Fibroblast of peridontal ligament (primary cell): ENCODE results near the gene RAD51B.

Source experiments
- DNase-seq: peaks from one replicate; pipeline ENCODE4 v3.0.0-alpha.2; 2010; ENCODE audit errors: extremely low read depth

Gene RAD51B

DNA sequence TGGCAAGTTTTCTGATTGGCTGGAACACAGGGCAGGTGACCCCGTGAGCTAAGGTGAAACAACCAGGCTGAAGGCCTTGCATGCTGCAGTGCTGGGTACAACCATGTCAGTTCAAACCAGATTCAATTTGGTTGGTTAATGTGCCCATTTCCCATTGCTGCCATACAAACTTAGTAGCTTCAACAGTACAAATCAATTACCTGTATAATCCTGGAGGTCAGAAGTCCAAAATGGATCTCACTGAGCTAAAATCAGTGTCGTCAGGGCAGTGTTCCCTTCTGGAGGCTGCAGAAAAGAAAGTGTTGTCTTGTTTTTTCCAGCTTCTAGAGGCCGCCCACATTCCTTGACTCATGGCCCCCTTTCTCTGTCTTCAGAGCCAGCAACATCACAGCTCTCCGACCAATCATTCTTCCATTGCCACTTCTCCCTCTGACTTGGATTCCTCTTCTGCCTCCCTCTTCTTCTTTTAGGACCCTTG, 751.6 kb downstream of the RAD51B start:
- no peak for DNase-seq

DNA sequence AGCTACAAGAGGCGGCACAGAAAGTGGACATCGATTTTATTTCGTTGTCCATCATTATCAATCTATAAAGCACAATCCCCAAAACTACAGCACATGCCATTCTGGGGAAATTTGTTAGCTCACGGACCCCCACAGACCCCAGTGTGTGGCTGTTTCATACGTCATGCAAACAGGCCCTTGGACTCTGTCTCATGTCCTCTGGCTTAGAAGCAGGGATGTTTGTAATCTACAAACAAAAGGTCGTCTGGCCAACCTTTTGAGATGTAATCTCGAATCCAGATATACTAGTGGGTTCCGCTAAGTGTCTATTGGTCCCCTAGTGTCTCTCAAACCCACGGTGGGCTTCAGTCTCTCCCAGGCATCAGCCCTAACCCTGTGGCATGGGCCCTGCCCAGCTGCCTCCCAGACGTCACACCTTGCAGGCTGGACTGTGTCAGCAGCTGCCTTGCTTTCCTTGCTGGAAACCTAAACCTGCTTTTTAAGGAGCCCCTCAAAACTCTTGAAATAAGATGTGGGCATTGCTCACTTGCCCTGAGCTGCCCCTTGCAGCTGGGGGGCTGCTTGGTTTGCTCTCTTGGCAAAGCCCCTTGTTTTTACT, 752.4 kb downstream of the RAD51B start:
- DNase-seq, result no peak

DNA sequence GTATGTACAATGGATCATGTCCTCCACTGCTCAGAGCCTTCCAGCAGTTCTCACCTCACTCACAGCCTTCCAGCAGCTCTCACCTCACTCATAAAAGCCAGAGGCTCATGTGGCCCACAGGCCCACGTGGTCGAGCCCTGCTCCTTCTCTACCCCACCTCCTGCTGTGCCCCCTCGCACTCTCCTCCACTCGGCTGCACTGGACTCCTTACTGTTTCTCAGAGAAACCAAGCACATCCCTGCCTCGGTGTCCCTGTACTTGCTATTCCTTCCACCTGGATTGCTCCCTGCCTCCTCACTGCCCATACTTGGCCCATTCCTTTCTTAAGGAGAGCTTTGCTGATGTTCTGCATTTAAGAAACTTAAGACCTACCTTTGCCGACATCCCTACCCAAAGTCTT, 753.5 kb downstream of the RAD51B start:
- no peak for DNase-seq

DNA sequence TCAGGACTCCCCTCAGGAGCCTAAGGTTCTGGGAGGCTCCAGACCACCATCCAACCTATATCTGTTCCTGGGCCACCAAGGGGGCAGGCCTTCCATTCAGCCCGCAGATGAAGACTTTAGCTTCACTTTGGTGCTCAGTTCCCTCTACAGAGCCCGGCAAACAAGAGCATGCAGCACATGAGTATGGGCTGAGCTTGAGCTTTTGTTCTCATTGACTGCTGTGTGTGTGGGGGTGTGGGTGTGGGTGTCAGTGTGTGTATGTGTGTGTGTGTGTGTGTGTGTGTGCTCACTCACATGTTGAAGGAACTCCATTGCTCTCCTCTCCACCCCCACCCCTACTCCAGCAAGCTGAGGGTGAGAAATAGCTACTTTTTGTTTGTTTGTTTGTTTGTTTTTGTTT, 754.1 kb downstream of the RAD51B start:
- no peak for DNase-seq

DNA sequence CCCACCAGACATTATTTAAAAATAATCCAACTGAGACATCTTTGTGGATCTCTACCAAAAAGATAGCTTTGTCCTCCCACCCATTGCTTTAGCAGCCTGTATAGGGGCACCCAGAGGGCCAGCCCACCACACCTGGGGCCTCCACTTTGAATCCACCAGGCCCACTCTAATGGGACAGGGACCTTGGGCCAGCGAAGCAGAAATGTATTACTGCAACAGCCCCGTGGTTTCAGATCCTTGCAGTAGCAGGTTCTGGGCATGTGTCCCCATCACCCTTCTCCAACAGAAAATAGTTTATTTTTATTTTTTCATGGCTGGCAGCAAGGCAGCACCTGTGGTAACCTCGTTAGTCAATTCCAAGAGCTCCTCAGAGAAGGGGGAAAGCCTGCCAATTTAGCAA, 754.9 kb downstream of the RAD51B start:
- no peak for DNase-seq

DNA sequence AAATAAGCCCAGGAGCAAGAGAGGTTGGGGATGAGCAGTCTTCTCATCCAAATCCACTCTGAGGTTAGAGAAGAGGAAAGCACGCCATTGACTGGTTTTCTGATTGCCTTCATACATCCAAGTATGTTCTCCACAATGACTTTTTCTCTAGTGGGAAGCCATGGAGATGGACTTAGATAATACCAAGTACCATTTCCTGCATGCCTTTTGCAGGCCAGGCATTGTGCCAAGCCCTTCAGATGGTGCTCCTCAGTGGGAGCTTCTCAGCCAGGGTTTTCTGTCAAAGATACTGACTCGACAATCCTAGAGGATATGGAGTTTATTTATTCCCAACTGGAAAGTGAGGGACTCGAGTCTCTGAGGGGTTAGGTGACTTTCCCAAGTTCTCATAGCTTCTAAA, 755.3 kb downstream of the RAD51B start:
- DNase-seq, result peak; percentile 64

DNA sequence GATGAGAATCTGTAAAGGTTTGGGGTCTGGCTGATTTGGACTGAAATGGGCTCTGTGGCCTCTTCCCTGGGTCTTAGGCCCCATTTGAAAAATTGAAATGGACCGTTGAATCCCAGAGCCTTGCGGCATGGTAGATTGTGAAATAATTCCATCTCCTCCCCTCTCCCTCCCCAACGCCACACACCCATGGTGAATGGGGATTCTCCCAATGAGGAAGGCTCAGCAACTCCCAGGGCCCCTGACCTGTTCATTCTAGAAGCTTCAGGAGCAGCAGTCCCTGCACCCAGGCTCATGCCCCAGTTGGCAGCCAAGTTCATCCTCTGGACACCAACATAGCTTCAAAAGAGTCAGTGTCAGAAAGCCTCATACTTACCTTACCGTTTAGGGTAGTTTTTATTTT, 755.8 kb downstream of the RAD51B start:
- DNase-seq, result no peak

DNA sequence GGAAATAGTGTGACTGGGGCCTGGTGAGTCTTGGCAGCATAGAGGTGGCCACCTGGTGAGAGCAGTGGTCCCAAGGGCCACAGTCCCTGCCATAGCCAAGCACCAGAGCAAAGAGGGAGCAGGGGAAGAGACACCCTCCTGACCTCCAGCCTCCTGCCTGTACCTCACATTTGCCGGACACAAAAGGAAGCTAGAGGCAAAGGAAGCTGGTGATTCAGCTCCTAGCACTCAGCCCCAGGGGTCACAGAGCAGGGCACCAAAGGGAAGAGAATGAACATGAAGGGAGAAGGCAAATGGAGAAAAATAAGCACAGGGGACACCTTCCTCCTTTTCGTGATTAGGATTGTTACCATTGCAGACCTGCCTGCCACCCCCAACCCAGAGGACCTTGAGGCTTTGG, 756.5 kb downstream of the RAD51B start:
- no peak for DNase-seq

DNA sequence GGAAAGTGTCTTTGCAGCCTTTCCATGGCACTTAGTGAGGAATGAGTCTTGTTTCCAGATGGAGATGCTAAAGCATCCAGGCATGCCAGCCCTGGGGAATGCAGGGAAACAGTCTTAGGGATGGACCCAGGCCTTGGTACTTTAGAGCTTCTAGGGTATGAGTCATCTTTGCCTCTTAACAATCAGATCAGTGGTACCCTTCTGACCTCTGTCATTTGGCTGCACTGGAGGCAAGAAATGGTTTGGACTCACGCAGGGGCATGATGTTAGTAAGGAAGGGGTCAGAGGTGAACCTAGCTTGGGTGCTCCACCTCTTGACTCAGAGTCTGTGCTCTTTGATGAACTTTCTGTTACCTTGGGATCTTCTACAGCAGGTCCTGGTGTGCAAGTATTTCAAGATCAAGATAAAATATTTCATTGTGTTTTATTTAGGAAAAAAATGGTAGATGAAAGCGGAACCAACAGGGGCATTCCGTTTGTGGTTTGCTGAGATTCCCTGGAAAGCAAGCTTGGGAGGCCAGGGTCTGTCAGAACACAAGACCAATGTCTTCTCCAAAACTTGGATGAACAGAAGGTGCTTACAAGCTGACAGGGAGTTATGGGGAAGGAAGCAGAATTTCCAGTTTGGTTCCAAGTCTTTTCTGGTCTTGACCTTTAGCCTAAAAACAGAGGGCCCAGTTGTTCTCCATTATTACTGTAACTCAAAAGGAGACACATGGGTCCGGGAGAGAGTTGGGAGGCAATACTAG, 757.1 kb downstream of the RAD51B start:
- peak; percentile 80 for DNase-seq

DNA sequence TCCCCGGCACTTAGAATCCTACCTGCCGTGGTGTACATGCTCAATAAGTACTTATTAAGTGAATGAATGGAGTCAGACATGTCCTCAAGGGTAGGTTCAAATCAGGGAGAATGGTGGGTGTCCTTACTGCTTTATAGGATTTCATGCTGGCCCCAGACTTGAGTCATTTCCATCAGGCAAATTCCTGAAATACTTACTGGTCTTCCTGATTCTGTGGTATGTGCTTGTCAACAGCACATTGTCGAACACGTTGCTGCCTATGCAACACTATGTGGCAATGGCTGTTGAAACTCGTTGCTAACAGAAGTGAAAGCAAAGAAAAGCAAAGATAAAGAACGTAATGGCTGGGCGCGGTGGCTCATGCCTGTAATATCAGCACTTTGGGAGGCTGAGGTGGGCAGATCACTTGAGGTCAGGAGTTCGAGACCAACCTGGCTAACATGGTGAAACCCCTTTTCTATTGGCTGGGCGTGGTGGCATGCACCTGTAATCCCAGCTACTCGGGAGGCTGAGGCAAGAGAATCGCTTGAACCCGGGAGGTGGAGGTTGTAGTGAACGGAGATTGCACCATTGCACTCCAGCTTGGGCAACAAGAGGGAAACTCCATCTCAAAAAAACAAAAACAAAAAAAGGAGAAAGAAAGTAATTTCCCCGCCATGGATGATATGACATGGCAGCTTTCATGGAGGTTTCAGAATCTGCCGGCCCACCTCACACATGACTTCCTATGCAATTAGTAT, 758.4 kb downstream of the RAD51B start:
- DNase-seq, result peak; percentile 95

DNA sequence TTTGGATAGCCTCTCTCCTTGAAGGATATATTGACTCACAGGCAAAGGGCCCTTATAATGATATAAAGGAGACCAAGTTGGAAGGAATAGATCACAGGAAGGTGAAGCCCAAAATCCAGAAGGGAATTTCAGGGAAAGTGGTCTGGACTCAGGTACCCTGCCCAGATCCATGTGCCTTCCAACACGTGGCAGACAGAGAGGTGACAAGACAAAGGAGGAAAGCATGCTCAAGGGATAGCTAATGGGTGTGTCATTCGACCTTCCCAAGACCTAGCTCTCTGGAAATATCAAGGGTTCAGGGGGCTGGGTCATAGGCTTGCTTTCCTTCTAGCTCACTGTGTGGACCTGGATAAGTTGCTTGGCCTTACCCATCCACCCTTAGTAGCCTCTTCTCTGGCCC, 759.0 kb downstream of the RAD51B start:
- no peak for DNase-seq

DNA sequence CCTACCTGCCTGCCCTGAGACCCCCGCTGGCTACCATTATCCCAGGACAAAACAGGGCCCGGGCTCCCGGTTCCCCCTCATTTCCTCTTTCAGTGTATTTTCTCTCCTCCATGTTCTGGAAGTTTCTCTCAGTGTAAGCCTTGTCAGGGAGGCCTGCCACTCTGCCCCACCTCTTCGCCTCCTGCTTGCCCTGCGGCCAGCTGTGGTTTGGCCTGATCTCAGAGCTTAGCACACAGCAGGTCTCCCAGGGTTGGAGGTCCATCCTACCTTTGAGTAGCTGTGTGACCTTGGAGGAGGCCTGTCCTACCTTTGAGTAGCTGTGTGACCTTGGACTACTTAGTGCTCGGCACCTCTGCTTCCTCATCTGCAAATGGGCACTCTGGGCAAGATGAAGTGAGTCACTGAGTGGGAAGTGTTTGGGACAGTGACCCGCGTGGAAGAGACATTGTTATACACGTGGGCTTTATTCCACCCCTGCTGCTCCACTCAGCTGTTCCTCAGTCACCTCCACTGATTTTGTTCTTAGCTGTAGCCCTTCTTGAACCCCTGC, 760.6 kb downstream of the RAD51B start:
- no peak for DNase-seq

DNA sequence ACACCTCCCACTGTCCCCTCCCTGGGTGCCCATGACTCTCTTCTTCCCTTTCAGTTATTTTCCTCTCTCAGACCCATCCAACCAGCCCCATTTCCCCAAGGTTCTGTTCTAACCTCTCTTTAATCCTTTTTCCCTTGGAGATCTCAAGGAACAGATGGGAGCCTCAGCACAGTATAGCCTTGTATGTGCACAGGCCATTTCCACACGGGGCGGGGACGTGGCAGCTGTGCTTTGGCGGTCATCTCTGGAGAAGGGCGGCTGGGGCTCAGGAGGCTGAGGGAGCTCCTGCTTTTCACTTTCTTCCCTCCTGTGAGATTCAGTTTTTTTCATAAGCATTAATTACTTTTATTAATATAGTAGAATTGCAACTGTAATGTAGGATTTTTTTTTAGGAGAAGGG, 761.1 kb downstream of the RAD51B start:
- no peak for DNase-seq

DNA sequence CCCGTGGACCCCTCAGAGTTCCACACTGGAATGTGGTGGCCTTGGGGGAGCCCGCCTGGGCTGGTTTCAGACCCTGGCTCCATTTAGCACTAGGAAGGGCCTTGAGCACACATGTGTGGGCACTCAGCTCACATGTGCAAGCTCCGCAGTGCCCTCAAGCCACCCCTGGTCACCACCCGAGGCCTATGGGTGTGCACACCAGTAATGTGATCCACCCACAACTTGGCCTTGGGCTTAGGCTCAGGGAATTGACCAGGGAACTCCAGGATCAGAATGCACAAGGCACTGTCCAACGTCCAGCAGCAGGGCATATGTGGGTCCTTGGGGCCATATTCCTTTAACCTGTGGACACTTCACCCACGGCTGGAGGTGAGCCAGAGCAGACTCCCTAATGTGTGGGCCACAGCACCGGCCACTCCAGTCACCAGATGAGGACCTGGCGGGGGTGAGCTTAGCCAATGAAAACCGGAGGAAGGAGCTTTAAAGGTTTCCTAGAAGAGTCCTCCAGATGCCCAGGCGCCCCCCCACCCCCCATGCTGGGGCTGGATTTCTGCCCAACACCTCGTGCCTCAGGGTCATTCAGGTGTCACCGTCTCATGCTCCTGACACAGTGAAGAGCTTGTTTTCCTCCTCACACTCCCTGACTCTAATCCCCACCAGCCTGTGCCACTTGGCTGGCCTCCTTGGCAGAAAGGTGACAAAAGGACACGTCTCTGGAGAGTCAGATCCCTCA, 764.1 kb downstream of the RAD51B start:
- no peak for DNase-seq

DNA sequence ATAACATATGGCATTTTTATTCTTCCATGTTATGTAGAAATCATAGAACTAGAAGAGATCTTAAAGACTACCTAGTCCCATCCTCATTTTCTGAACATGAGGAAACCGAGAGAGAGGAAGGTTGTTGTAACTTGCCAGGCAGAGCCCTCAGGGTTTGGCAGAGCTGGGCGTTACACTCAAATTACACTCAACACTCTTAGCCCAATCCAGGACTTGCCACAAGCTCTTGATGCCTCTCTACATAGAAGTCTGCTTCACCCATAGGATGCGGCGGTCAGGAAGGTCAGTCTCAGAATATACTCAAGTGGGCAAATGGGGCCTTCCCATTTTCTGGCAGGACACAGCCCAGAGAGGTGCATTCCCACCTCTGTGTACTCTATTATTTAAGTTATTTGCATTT, 765.2 kb downstream of the RAD51B start:
- DNase-seq, result no peak

DNA sequence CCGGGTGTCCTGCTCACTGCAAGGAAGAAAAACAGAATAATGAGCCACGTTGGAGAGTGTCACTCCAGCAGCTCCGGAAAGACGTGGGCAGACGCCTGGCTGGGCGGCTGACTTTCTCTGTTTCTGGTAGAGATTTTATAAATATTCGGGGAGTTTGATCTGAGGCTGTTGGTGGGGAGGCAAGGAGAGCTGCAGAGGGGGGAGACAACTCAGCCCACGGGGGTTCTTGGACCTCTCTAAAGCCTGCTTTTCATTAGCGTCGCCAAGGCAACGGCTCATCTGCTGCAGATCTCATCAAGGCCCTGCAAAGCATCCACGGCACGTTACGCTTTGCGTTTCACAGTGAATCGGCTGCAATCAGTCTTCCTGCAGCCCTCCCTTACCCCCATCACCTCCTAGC, 766.1 kb downstream of the RAD51B start:
- peak; percentile 78 for DNase-seq

DNA sequence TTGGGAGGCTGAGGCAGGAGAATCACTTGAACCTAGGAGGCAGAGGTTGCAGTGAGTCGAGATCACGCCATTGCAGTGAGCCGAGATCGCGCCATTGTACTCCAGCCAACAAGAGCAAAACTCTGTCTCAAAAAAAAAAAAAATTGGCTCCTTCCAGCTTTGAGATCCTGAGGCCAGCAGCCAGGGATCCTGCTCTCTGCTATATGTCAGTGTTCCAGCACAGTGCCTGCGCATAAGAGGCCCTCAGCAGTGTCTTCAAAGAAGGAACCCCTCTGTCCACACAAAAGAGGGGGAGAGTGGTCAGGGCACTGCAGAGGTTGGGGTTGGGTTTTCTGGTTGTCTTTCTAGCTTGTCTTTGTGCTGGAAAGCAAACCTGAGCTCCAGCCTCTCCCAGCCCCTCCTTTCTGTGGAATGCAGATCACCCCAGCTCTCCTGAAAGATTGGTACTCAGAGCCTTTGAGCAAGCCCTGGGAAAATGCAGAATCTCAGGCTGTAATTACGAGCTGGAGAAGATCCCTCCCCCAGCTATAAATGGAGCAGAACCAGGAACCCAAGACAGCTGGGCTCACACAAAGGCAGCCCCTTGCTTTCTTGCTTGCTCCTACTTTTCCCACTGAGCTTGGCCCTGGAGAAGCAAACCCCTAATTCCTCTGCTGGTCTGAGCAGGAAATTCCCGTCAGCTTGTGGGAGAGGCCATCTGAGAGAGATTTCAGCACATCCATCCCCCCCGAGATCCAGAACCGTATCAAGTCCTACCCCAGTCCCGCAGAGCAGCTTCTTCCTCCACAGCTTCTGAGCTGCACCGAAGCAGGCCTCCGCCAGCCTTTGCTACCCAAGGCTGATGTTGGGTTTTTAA, 767.5 kb downstream of the RAD51B start:
- DNase-seq, result peak; percentile 14

DNA sequence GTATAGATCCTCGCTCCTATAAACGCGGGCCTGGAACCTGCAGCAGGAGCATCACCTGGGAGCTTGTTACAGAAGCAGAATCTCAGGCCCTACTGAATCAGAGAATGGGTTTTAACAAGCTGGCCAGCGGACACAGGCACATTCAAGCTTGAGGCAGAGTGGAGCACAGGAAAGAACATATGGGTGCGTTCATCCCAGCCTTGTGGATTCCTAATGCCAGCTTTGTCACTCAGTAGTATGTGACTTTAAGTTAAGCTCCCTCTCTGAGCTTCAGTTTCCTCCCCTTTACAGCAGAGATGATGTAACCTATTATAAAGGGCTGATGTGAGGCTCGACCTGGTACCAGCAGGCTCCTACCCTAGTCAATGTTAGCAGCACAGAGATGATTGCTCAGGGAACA, 768.4 kb downstream of the RAD51B start:
- DNase-seq, result peak; percentile 18

DNA sequence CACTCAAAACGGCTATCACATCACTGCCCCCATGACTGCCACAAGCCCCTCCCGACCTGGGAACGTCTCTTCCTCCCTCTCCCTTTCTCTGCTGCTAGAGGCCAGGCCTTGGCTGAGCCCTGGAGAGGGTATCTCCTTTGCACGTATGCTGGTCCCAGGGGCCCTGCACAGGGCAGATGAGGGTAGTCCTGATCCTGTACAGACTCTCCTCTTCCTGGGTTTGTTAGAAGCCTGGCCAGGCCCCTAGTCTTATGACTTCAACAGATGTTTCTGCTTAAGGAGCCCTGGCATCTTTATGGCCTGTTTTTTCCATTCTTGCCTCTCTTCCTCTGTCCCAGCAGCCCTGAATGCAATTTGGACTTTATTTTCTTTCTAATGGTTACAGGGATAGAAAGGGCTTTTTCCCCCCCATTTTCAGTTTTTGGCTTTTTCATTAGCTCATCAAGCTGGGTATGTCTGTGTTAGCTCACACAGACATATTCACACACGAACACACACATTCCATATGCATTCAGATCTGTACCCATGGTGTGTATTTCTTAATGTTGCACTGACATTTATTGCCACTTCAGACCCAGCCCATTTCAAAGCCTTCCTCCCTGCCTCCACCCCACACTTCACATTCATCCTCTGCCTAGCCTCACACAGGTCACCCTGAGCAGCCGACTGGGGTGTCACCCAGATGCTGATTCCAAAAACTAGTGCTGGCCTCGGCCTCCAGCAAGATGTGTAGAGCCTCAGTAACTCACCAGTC, 770.0 kb downstream of the RAD51B start:
- peak; percentile 96 for DNase-seq

DNA sequence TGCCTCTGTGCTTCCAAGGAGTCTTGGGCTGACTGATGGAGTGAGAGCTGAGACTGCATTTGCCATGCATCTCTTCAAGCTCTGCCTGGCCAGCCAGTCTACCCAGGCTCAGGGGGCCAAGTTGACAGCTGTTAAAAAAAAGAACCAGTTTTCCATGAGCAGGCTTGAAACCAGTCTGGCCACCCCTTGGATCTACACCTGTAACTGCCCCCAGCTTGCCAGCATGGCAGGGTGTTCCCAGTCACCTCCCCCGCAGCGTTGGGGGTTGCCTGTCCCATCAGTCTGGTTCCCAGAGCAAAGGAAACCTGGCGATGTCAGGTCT, 770.6 kb downstream of the RAD51B start:
- DNase-seq, result no peak
